Stimulated activated CD8-positive, alpha-beta memory T cell treated with anti-CD3 and anti-CD28 coated beads, Interleukin-15, amount 100 ng/mL, for 1 hour (primary cell): ENCODE measurements around the gene KRT79.
"Not testable (repeated sequence)": the region's sequence is repeated elsewhere in the genome, so short reads cannot be mapped to it uniquely, and the experiment has no call there.

ENCODE experiments used
- DNase-seq: peaks from one replicate; pipeline ENCODE4 v3.0.0-alpha.2; 2020; ENCODE audit warnings: low read depth

Gene KRT79

DNA sequence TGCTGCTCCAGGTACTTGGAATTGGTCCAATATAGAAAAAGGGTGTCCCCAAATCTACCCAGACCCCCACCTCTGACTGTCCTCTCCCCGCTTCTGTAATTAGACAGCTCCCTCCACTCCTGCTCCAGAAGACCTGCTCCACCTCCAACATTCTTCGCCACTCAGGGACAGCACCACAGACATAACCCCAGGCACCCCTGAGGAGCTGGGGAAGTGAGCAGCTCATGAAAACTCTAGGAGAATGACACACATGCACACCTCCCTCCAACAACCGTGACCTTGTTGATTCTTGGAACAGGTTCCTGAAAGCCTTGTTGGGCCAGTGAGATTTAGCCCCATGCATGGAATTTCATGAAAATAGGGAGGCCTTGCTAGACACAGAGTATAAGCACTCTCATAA lies 28.4 kb downstream of the KRT79 start:
- no peak for DNase-seq

DNA sequence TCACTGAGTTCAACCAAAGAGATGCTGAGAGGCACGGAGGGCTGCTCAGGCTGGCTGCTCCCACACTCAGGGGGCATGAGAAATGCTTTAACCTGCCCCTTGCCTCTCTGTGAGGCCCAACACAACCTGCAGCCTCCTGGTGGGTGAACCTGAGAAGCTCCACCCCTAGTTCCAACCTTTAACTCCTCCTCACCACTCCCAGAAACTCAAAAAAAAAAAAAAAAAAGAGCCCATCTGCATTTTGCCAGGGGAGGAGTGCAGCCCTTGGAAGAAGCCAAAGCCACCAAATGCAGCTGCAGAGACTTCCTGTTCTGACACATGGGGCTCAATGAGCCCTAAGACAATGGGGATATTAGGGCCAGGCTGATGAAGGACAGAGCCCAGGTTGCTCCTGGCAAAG lies 29.1 kb downstream of the KRT79 start:
- no peak for DNase-seq

DNA sequence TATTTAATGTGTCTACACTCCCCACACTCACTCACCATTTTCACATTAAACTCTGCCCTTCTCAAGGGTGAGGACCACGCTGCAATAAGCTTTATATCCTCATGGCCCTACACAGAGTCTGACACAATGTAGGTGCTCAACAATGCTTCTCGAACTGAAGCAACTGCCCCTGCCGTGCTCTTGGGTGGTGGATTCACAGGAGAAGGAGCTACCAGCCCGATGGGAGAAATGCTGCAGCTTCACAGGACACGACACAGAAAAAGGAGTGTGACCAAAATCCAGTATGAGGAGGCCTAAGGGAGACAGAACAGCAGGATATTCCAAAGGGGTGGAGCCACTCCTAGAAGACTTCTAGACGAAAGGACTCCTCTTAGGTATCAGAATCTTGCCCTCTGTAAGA lies 31.7 kb downstream of the KRT79 start:
- DNase-seq = no peak

DNA sequence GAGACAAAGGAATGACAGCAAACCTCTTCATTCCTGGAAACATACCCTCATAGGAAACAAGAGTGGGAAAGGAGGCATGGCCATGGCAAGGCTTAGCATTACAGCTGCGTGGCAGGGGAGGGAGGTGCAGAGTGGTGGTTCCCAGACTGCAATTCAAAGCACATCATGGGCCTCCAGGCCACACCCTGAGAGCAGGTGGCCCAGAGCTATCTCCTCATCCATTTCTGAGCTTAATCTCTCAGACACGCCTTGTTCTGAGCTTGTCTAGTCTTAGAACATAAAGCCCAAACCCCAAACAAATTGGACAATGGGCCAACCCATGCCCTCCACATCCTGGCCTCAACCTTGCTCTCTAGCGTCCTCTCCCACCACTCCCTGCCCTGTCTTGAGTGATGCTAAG lies 32.3 kb downstream of the KRT79 start:
- no peak for DNase-seq

DNA sequence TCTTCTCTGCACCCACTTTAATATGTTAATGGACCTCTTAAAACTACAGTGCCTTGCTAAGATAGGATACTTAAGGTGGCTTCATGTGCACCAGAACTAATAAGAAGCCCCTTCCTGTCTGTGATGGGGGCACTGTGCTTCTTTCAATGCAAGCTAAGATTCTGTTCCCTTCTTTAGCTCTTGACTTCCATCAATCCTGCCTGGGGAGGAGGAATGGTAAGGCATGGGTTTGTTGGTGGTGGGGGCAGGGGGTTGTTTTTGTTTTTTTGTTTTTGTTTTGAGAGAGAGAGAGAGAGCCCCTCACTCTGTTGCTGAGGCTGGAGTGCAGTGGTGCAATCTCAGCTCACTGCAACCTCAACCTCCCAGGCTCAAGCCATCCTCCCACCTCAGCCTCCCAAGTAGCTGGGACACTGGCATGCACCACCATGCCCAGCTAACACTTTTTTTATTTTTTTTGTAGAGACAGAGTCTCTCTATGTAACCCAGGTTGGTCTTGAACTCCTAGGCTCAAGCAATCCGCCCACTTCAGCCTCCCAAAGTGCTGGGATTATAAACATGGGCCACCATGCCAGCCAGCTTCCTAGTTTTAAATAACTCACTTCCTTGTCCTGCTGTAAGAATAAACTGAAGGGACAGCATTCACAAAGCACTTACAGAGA lies 33.7 kb downstream of the KRT79 start:
- no peak for DNase-seq

DNA sequence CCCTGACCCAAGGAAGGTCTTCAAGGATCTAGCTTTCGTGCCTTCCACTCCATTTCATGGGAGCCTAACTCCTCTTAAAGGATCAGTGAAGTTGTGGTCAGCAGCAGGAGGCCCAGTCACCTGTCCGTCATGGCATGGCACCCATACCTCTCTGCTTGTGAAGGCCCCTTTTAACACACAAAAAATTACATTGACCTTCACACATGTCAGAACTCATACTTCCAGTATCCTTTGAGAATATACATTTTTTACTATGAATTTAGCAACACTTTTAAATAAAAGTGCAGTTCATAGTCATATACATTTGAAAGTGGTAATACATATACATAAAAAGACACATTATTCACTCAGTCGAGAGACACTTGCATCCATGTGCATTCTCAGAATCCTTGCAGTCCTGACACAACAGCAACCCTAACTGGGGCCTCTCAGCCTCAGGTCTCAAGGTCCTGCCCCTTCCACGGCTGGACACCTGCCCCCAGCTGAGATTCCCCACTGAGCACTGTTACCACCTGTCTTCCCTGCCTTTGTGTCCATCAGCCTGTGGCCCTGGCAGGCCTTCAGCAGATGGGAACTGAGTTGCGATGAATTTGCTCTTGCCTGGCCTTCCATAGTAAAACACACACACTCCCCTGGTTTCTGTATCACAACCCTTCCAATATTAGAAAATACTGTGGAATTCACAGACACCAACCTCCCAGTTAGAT lies 34.5 kb downstream of the KRT79 start:
- no peak for DNase-seq

DNA sequence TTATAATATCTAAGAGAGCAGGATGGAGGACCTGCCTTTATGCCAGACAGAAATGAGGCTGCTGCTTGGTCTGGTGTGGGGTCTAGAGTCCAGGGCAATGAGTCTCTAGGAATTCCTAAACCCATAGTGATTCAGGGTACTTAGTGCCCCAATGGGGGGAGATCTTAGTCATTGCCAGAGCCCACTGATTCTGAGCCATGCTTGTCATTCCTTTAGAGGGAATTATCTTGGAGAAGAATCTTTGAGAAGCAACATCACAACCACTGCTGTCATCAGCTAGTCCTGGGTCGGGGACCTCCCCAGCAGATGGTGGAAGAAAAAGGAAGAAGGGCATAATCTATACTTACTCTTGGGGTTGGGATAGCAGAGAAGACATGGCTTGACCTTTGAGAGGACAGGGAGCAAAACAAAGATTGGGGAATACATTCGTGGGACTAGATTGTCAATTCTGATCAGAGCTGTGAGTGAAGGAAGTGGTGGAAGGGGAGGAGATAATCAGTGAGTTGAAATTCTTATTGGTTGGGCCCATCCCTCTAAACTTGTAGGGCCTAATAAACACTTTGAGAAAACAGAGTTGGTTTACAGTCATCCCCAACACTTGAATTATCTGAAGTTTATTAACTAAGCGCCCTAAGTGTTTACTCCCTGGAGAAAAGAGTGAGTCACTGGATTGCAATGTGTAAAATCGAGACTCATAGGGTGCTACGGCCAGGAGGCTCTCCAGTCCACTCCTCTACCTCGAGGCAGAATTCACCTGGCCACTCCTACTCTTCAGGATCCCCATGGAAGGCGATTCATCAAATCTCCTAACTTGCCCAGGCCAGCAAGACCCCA lies 35.2 kb downstream of the KRT79 start:
- no peak for DNase-seq

DNA sequence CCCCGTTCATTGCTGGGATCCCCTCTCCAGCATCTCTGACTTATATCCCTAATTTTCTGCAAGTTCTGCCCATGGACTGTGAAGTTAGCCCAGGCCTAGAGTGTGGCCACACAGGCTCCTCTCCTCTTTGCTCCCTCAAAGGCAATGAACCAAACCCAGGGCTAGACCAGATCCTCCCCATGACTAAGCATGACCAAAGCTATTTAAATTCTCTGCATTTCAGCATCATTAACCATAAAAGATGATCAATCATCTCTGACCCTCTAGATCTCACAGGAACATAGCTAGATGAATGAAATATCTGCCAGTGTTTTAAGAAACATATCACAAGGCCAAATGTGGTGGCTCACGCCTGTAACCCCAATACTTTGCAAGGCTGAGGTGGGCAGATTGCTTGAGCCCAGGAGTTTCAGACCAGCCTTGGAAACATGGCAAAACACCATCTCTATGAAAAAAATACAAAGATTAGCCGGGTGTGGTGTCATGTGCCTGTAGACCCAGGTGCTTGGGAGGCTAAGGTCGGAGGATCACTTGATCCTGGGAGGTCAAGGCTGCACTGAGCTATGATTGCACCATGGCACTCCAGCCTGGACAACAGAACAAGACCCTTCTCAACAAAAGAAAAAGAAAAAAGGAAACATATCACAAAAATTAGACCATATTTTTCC lies 36.0 kb downstream of the KRT79 start:
- DNase-seq = no peak

DNA sequence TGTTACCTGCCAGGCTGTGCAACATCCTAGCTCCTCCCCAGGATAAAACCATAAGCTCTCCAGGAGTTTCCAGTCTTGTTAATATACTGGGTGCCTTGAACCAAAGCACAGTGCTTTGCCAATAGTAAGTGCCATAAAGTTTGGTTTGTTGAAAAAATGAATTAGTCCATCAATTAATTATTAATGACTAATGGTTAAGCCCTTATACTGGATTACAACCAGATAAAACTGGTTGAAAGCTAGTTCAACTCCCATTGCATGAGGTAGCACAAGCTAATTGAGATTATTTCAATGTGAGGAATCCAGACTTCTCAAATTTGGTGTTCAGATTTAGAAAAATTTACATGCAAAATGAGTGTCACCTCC lies 36.6 kb downstream of the KRT79 start:
- no peak for DNase-seq

DNA sequence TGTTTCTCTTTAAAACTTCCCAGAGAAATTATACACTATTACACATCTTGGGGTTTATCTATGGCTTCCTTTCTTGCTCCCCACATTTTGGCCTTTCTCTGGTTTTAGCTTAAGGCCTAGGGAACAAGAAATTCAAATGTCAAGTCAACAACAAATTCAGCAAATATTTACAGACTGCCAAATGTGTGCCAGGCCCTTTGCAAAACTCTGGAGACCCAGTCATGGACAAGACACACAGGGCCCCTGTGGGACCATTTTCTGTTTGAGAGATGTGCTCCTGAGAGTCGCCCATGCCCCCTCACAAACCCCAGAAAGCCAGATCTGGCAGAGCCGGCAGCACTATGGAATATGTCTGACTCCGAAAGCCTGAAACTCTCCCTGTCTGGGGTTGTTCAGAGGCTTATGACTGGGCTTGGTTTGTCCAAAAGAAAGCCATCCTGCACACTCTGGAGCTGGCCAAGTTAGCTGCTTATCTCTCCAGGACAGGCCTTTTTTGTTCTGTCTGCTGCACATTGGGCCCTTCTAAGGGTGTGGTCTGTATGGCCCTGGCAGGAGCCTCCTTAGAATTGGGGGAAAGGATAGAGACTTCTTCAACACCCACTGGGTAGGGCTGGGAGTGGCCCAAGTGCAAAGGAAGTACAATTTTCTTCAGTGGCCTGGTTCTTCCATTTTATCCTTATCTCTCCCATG lies 37.1 kb downstream of the KRT79 start:
- DNase-seq = no peak

DNA sequence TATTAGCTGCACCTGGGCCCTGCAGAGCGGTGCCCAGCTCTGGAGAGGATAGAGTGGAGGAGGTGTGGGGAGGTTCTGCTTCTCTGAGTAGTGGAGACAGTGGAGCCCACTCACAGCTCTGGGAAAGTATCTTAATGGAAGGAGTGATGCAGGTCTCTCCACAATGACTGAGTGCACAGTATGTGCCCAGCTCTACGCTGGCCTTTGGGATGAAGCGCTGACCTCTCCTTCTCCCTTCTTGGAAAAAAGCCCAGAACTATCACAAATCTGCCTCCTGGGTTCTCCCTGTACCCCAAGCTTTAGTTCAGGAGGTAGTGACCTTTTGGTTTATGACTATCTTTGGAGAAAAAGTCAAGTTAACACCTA lies 37.7 kb downstream of the KRT79 start:
- no peak for DNase-seq

DNA sequence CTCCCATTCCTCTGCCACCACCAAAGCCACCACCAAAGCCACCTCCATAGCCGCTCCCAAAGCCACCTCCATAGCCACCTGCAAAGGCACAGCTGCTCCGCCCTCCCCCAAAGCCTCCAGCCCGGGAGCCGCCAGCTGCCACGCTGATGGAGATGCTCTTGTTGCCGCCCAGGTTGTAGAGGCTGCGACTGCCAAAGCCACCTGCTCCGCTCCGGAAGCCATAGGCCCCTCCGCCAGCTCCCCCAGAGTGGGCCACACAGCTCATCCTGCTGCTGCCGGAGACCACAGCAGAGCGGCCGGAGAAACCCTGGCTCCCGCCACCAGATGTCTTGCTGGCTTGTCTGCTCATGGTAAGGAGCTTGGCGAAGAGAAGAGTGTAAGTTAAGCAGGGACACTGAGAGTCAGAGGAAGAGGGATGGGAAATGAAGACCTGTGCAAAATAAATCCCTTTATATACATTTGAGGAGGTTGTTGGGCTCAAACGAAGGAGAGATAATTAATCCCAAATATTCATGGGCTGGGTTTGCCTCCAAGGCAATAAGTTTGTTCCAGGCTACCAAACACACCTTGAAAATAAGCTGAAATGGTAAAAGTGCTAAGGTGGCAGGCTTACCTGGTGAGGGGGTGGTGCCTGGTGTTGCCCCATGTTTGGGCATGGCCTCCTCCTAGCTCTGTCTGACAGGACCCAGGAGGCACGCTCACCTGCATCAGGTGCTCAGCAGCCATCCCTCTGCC lies 38.2 kb downstream of the KRT79 start, which contains the start of gene KRT3:
Gene KRT3 (minus strand): TSS at position 424 of the 735 bp plus-strand sequence. CDS start 75 bp downstream, at position 349.
- no peak for DNase-seq

DNA sequence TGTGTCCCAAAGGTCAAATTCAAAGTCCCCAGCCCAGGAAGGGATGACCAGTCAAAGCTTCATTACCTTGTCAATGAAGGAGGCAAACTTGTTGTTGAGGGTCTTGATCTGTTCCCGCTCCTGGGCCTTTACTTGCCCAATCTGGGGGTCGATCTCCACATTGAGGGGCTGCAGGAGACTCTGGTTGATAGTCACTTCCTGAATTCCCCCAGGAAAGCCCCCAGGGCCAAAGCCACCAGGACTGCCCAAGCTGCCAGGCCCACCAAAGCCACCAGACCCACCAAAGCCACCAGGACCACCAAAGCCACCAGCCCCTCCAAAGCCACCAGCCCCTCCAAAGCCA lies 38.8 kb downstream of the KRT79 start:
- not testable (repeated sequence) for DNase-seq

DNA sequence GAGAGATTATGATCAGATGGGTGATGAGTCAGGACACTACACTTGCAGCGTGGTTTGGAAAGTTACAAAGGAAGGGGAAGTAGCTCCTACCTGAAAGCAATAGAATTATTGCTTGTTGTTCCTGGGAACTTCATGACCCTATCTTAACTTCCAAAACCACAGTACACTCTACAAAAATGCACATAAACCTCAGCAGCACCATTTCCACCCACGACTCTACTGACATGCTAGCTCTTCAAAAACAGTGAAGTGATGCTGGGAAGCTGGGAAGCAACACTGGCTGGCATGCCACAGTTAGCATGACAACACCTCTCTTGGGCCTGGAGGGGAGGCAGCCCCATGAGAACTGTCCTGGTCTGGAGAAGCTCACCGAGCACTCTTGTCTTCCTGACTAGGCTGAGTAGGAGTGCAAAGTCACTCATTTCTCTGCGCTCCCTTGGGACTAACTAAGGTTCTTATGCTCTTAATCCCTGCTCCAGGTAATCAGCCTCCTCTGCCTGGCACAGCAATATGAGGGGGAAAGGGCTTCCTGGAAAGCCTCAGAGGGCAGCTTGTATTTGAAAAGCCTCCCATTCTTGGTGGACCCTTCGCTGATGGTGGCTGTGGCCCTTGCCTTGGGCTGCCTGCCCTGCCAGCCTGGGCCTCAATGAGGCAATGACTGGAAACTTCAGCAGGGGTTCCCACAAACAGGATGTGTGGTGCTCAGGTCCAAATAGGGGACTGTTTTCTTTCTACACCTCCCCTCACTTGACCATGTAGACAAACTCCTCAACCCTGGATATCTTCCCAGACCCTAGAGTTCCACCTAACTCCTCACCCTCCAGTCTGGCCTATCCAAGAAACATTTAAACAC lies 39.4 kb downstream of the KRT79 start:
- DNase-seq = no peak

DNA sequence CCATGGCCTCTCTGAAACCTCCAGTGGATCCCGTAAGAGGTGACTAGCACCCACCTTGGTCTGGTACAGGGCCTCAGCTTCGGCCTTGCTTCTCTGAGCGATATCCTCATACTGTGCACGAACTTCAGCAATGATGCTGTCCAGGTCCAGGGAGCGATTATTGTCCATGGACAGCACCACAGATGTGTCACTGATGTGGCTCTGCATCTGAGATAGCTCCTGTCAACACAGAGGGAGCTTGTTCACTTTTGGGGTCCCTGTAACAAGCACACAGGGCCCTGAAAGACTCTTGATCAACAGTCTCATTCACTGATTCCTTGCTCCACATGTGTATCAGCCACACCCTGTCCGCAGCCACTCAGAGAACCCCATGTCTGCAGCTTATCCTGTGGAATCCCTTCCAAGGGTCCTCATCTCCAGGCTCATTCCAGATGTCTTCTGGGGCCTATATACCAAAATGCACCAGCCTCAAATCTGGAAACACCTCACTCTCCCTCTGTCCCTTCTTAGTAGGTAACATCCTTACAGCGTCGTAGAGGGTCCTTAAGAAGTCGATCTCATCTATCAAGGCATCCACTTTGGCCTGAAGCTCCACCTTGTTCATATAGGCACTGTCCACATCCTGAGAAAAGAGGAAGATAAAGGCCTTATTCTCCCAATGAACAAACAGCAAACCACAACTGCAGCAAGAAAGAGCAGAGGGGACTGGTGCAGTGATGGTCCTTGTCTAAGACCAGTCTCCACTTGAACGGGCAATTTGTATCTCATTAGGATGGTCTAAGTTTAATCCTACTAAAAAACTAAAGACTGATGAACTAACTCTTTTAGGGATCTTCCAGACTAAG lies 41.7 kb downstream of the KRT79 start:
- no peak for DNase-seq

DNA sequence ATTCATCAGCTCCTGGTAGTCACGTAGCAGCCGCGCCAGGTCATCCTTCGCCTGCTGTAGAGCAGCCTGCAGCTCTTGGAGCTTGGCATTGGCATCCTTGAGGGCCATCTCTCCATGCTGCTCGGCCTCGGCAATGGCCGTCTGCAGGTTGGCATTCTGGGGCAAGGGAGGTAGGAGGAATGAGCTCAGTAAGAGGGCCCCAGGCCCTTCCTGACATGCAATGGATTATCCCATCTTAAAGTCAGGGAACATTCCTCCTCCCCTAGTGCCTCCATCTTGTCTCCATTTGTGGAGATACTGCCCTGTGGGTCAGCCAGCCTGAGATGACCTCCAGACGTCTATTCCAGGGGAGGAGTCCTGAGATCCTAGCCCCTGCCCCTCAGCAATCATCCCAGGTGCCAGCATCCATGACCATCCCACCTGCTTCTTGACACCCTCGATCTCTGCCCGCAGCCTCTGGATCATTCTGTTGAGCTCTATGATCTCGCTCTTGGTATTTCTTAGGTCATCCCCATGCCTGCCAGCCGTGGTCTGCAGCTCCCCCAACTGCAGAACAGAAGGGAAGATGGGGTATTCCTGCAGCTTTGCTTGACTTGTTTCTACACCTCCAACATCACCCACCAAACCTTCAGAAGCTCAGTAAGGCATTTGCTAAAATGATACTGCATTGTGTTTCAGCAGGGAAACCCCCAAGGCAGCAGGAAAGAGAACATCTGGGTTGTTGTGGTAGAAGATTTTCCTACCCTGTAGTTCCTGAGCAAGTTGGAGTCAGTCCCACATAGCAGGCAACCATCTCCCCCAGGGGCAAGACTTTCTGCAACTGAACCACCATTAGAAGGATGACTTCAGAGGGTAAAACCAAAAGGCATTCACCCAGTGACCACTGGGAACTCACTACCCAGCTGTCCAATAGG lies 42.6 kb downstream of the KRT79 start:
- no peak for DNase-seq

DNA sequence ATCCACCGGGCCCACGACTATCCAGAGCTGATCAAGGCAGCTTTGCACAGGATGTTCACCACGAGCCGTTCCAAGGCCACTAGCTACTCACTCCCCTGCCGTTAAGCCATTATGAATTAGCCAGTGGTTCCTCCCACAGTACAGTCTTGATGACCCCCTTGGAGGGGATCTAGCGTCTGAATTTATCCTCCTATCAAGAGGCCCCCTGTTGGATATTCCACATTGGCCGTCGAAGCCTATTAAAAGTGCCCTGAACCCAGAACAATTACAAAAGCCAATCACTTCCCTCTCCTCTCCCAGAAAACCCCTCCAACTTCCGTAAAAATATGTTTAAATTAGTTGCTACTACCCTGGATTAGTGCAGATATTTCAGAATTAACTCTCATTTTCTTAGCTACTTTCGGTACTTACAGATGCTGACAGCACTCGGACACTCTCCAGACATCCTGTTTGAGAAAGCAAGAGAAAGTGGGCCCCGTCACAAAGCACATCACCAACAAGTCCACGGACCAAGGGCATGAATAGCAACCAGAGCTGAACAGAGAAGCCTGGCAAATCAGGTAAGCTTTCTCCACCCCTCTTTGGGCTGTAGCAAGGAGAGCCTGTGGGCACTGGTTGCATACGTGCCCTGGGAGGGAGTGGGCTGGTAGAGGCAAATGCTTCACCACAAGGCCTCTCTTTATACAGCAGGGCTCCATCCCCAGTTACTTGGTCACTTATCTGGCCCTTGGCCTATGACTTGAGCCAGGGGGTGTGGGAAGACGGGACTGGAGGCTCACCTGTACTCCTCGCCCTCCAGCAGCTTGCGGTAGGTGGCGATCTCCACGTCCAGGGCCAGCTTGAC lies 43.5 kb downstream of the KRT79 start:
- DNase-seq = no peak
